HG03439 (cell line): ENCODE data around the gene SBK1.

Source experiments
- ATAC-seq: cut with Tn5 transposase; IDR thresholded peaks from one replicate; pipeline ENCODE4 v1.9.1; 2021; ENCODE audit warnings: mild to moderate bottlenecking, moderate library complexity; ENCODE audit not compliant: unreplicated experiment

Gene SBK1

GRCh38 chr16:28280881-28281836 is 11.2 kb upstream of the SBK1 start:
- no peak for ATAC-seq

- no peak for ATAC-seq
These were observed 10.3 kb upstream of the SBK1 start for GRCh38 chr16:28282045-28282444.

- no peak for ATAC-seq
These were observed 9.2 kb upstream of the SBK1 start for GRCh38 chr16:28283173-28283572.

- ATAC-seq: no peak
These were observed 8.3 kb upstream of the SBK1 start for GRCh38 chr16:28283798-28284577.

- ATAC-seq: no peak
These were observed 6.7 kb upstream of the SBK1 start for GRCh38 chr16:28285649-28286048.

- no peak for ATAC-seq
These were observed 4.2 kb upstream of the SBK1 start for GRCh38 chr16:28288114-28288513.

- no peak for ATAC-seq
These were observed 3.3 kb upstream of the SBK1 start for GRCh38 chr16:28289048-28289447.

GRCh38 chr16:28289939-28290858 is 2.1 kb upstream of the SBK1 start:
- no peak for ATAC-seq

GRCh38 chr16:28290859-28291254 is 1.5 kb upstream of the SBK1 start:
- no peak for ATAC-seq

GRCh38 chr16:28292731-28293600 is 641 bp downstream of the SBK1 start:
- ATAC-seq: no peak

GRCh38 chr16:28293601-28293960 is 1.3 kb downstream of the SBK1 start:
- no peak for ATAC-seq

GRCh38 chr16:28294201-28294600 is 1.9 kb downstream of the SBK1 start:
- ATAC-seq: no peak

- ATAC-seq: no peak
These were observed 3.0 kb downstream of the SBK1 start for GRCh38 chr16:28295276-28295675.

GRCh38 chr16:28297308-28297707 is 5.0 kb downstream of the SBK1 start:
- ATAC-seq: no peak

GRCh38 chr16:28297784-28298510 is 5.6 kb downstream of the SBK1 start:
- ATAC-seq: no peak

GRCh38 chr16:28298511-28298878 is 6.2 kb downstream of the SBK1 start:
- ATAC-seq: no peak

GRCh38 chr16:28300327-28300726 is 8.0 kb downstream of the SBK1 start:
- ATAC-seq: no peak

GRCh38 chr16:28301154-28301553 is 8.8 kb downstream of the SBK1 start:
- ATAC-seq: no peak

- no peak for ATAC-seq
These were observed 9.3 kb downstream of the SBK1 start for GRCh38 chr16:28301620-28302019.
